ENCODE measurements around the gene AMN. TPM values are rescaled to one million over a fixed set of nuclear protein-coding genes. Genes with fewer than 3 reads are reported as not detected.

Gene AMN
- total and polyA plus RNA-seq, 9 of the 15 experiments (the other 6 are each of a cell fraction or from before 2014, with no cell fraction given), result 0.04 to 0.14 TPM; not detected in 7

DNA sequence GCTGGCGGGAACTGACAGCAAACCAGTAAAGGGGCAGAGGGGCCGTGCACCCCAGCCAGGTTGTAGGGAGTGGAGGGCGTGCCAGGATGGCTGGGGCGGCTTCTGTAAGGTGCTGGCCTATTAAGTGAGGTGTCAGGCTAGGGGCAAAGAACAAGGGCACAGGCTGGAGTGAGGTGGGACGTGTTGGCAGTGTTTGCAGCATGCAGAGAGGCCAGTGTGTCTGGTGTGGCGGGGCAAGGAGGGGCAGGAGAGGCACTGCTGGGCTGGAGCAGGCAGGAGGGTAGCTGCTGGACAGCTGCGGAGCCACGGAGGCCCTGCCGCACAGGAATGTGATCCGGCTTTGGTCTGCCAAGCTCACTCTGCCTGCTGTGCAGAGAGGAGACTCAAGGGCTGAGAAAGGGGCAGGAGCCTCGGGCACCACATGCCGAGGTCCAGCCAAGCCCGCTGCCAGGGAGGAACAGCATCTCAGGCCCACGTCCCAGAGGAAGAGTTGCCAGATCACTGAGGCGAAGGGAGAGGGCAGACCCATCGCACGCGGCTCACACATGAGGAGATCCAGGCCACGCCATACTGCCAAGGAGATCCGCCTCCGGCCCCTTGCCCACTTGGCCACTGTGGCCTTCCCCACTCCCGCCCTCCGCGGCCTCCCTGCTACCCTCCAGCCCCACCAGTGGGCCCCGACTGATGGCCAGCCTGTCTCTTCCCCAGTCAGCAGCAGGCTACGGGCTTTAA, 46.8 kb downstream of the AMN start:
- BruUV-seq (replicated peaks), result no TSS peak
- intact Hi-C loops (cut with micrococcal nuclease) (no loop called here), in situ Hi-C loops (cut with MboI) (no loop called here)
- no peak overlapping the region for H3K4me2 ChIP-seq (ENCODE audit: insufficient read depth, low read length)
- H3K79me2 ChIP-seq (ENCODE audit: control insufficient read depth, insufficient read depth, low read length), result no peaks in the 10 kb centered on the region
- no peak overlapping the region for H3K27ac ChIP-seq (ENCODE audit: extremely low read depth, low read depth, low read length)
- POLR2A ChIA-PET, result interaction anchor here (0.5 kb wide), 1 partner anchor 45 kb away, joined by 3 read pairs; no protein-coding TSS in a partner anchor
- H3K9ac ChIP-seq (ENCODE audit: insufficient read depth in 1 of 2, low read depth in 2 of 2, low read length in 2 of 2), result no peak overlapping the region
- H4K20me1 ChIP-seq (replicated peaks; ENCODE audit: control insufficient read depth, insufficient read depth, low read length), result no peaks in the 10 kb centered on the region
- no peak for ATAC-seq
- DNase-seq (ENCODE audit: extremely low read depth in 1 of 4, low spot score in 3 of 4), result no peak
- CTCF ChIA-PET (ENCODE audit: low intra/inter-chr PET ratio), result no interaction called here
- H3K4me1 ChIP-seq (replicated peaks in 1 of 2; ENCODE audit: control insufficient read depth in 2 of 2, insufficient read depth in 2 of 2, low read length in 2 of 2), result peaks cover 0 to 9% of the 10 kb centered on the region in 2 experiments; a peak in 1 of 5 replicates
- FAIRE-seq, result no peak
- no peak overlapping the region for H3K4me3 ChIP-seq
- TF ChIP-seq, protein P1, sequence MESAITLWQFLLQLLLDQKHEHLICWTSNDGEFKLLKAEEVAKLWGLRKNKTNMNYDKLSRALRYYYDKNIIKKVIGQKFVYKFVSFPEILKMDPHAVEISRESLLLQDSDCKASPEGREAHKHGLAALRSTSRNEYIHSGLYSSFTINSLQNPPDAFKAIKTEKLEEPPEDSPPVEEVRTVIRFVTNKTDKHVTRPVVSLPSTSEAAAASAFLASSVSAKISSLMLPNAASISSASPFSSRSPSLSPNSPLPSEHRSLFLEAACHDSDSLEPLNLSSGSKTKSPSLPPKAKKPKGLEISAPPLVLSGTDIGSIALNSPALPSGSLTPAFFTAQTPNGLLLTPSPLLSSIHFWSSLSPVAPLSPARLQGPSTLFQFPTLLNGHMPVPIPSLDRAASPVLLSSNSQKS (CRISPR knock-in tag; IDR thresholded peaks at IDR 0.05), result no peak
- no peak for TF ChIP-seq ZNF408 (CRISPR knock-in tag; IDR thresholded peaks at IDR 0.05; ENCODE audit: low read depth)
- TF ChIP-seq, protein P2, sequence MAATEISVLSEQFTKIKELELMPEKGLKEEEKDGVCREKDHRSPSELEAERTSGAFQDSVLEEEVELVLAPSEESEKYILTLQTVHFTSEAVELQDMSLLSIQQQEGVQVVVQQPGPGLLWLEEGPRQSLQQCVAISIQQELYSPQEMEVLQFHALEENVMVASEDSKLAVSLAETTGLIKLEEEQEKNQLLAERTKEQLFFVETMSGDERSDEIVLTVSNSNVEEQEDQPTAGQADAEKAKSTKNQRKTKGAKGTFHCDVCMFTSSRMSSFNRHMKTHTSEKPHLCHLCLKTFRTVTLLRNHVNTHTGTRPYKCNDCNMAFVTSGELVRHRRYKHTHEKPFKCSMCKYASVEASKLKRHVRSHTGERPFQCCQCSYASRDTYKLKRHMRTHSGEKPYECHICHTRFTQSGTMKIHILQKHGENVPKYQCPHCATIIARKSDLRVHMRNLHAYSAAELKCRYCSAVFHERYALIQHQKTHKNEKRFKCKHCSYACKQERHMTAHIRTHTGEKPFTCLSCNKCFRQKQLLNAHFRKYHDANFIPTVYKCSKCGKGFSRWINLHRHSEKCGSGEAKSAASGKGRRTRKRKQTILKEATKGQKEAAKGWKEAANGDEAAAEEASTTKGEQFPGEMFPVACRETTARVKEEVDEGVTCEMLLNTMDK (IDR thresholded peaks at IDR 0.05; ENCODE audit: borderline replicate concordance, insufficient read depth, low read depth, low read length, poor library complexity, severe bottlenecking), result no peak
- TF ChIP-seq ARNT (IDR thresholded peaks at IDR 0.05), result no peak
- TF ChIP-seq MXI1 (IDR thresholded peaks at IDR 0.05; ENCODE audit: low read depth, low read length), result no peak
- no peak for TF ChIP-seq XRCC5 (IDR thresholded peaks at IDR 0.05; ENCODE audit: low read depth, low read length)
- TF ChIP-seq DDX20 (tag; IDR thresholded peaks at IDR 0.05; ENCODE audit: low read depth), result no peak
- no peak for TF ChIP-seq NCOA2 (IDR thresholded peaks at IDR 0.05; ENCODE audit: partially characterized antibody in 2 of 2)
- TF ChIP-seq, protein P3, sequence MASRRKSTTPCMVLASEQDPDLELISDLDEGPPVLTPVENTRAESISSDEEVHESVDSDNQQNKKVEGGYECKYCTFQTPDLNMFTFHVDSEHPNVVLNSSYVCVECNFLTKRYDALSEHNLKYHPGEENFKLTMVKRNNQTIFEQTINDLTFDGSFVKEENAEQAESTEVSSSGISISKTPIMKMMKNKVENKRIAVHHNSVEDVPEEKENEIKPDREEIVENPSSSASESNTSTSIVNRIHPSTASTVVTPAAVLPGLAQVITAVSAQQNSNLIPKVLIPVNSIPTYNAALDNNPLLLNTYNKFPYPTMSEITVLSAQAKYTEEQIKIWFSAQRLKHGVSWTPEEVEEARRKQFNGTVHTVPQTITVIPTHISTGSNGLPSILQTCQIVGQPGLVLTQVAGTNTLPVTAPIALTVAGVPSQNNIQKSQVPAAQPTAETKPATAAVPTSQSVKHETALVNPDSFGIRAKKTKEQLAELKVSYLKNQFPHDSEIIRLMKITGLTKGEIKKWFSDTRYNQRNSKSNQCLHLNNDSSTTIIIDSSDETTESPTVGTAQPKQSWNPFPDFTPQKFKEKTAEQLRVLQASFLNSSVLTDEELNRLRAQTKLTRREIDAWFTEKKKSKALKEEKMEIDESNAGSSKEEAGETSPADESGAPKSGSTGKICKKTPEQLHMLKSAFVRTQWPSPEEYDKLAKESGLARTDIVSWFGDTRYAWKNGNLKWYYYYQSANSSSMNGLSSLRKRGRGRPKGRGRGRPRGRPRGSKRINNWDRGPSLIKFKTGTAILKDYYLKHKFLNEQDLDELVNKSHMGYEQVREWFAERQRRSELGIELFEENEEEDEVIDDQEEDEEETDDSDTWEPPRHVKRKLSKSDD (conservative IDR thresholded peaks at IDR 0.05; ENCODE audit: low read length), result no peak
- TF ChIP-seq, protein P4, sequence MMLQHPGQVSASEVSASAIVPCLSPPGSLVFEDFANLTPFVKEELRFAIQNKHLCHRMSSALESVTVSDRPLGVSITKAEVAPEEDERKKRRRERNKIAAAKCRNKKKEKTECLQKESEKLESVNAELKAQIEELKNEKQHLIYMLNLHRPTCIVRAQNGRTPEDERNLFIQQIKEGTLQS (IDR thresholded peaks at IDR 0.05), result no peak
- TF ChIP-seq, protein P4 (CRISPR knock-in tag; conservative IDR thresholded peaks at IDR 0.05), result no peak
- TF ChIP-seq, protein P5, sequence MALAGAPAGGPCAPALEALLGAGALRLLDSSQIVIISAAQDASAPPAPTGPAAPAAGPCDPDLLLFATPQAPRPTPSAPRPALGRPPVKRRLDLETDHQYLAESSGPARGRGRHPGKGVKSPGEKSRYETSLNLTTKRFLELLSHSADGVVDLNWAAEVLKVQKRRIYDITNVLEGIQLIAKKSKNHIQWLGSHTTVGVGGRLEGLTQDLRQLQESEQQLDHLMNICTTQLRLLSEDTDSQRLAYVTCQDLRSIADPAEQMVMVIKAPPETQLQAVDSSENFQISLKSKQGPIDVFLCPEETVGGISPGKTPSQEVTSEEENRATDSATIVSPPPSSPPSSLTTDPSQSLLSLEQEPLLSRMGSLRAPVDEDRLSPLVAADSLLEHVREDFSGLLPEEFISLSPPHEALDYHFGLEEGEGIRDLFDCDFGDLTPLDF (CRISPR knock-in tag; IDR thresholded peaks at IDR 0.05), result no peak
- TF ChIP-seq DPF2 (IDR thresholded peaks at IDR 0.05), result no peak
- H2AFZ ChIP-seq (ENCODE audit: low read depth, low read length), result no peak overlapping the region
- no peaks in the 10 kb centered on the region for H3K27me3 ChIP-seq (ENCODE audit: control insufficient read depth in 2 of 2, insufficient read depth in 2 of 2, low read length in 2 of 2)
- no peaks in the 10 kb centered on the region for H3K9me1 ChIP-seq (ENCODE audit: control insufficient read depth, insufficient read depth, low read length)
- peaks cover 66% of the 10 kb centered on the region; the same call in 2 of the 3 replicates for H3K36me3 ChIP-seq (ENCODE audit: control insufficient read depth, insufficient read depth, low read length)
- H3K9me3 ChIP-seq (replicated peaks; ENCODE audit: control insufficient read depth, insufficient read depth, low read depth, low read length), result no peaks in the 10 kb centered on the region
- 81% methylated on average over 15 of the region's 26 CpGs for WGBS (ENCODE audit: insufficient coverage, low coverage, missing lambda C conversion rate)
